ENCODE results near the gene ORC2.
"Not testable (repeated sequence)": the region's sequence is repeated elsewhere in the genome, so short reads cannot be mapped to it uniquely, and the experiment has no call there.

The ORC2 gene

DNA sequence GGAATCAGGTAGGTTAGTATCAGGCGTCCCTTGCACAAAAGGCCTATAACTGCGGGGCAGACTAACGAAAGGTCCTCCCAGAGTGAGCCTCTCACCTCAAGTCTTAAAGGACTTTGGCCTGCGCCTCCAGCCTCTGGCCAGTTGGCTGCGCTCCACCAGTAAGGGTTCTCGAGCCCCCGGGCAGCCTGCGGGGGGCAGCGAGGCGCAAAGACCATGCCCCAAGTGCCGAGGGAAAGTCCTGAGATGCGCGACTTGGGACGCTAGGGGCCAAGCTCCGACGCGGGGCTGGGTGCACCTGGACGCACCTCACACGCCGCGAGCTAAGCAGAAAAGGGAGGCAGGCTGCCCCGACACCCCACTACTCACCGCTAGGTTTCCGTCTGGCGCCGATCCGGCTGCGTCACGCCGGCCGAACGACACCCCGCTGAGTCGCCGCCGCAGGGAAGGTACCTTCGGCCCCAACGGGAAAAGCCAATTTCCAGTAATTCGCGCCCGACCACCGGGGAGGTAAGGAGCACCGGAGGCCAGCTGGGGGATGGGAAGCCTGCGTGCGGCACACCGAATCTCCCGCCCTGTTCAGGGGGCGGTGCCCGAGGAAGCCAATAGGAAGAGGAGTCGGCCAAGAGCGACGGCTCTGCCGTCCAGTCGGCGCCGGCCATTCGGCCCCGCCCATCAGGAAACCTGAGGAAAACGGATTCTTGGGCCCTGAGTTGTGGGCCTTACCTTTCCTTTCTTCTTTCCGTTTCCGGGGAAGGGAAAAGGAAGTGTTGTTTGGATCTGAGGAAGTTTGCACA is at the start of gene ORC2:
Gene ORC2, minus strand, starts transcription at position 537 of the 794 bp plus-strand sequence. CDS start 5,537 bp downstream, outside the sequence.
- DNase-seq (ENCODE audit: low spot score): peak; percentile 92

GRCh38 chr2:201008296-201008829 is 44.9 kb upstream of the ORC2 start:
- no peak for DNase-seq (ENCODE audit: low spot score)

GRCh38 chr2:201007584-201007998 is 44.1 kb upstream of the ORC2 start:
- peak; percentile 16 for DNase-seq (ENCODE audit: low spot score)

- no peak for DNase-seq (ENCODE audit: low spot score)
These were observed 43.2 kb upstream of the ORC2 start for GRCh38 chr2:201006704-201007103.

DNA sequence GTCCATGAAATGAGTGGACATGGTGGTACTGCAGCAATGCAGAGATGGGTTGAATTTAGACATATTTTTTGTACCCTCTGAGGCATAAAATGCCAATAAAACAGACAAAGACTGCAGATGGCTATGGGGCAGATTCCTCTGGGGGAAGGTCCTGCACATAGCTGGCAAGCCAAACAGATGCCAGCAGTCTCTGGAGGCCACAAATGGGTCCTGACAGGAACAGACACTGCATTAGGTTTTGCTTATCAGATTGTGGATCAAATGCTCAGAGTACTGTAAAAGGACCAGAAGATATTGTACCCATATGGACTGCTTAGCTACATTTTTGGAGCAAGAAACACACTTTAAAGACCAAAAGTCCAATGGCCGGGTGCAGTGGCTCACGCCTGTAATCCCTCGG is 40.9 kb upstream of the ORC2 start:
- DNase-seq (ENCODE audit: low spot score): no peak

DNA sequence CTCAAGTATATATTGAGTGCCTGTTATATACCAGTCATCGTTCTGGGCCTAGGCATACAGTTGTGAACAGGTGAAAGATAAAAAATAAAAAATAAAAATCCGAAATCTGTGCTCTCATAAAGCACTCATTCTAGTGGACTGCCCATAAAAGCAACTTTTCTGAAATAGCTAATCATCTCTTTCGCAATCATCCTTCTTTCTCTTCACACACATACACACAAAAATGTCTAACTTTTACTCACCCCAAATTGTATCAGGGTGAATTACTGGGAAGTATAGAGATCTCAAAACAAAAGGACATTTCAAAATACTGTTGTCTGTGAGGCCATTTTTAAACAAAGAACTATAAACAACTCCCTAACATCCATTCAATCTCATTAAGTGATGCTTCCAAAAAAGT is 29.6 kb upstream of the ORC2 start:
- DNase-seq (ENCODE audit: low spot score): no peak

DNA sequence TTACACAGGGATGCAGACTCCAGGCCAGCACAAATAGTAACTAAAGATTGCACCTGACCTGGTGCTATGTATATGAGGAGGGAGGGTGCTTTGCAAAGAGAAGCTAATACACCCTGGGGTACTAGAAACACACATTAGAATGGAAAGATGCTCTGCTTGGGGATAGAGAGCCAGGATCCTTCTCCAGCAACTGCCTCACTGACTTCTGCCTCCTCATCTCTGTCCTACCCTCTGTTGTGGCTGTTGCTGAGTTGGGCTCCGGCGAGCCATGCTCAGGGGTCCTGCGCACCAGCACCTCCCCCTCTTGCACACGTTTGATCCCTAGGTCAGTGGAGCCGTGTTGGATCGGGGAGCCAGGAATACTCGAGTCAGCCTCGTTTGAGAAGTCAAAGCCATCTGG is 23.7 kb upstream of the ORC2 start:
- DNase-seq (ENCODE audit: low spot score): no peak

- DNase-seq (ENCODE audit: low spot score): no peak
These were observed 22.3 kb upstream of the ORC2 start for GRCh38 chr2:200985799-200986198.

DNA sequence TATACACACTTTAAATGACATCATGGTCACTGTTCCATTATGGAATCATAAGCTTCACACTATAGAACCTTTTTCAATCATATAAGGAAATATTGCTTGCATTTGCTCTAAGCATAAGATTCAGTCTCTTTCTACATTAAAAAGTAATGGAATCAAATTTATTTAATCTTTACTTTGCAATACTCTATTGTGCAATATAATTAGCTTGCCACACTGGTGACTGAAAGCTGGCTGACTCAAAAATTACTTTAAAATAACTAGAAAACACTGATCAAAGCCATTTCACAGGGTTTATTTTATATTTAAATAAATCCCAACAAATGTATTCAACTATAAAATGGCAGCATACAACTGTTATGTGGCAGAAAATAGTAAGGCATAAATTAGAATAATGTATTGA is 13.2 kb upstream of the ORC2 start:
- no peak for DNase-seq (ENCODE audit: low spot score)

- DNase-seq (ENCODE audit: low spot score): no peak
These were observed 12.2 kb upstream of the ORC2 start for GRCh38 chr2:200975672-200976071.

DNA sequence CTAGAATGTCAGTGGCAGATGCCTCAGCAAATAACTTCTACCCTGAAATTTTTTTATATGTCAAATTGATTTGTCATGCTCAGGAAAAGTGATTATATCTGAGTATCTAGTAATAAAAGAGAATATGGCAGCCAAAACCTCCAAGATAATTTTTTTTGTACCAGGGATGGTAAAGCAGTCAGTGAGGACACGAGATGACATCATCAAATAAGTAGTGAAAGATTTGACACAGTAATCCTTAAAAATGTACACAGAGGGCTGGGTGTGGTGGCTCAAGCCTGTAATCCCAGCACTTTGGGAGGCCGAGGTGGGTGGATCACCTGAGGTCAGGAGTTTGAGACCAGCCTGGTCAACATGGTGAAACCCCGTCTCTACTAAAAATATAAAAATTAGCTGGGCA is 6.6 kb upstream of the ORC2 start:
- DNase-seq (ENCODE audit: low spot score): not testable (repeated sequence)

- DNase-seq (ENCODE audit: low spot score): no peak
These were observed 5.3 kb upstream of the ORC2 start for GRCh38 chr2:200968735-200969134.

DNA sequence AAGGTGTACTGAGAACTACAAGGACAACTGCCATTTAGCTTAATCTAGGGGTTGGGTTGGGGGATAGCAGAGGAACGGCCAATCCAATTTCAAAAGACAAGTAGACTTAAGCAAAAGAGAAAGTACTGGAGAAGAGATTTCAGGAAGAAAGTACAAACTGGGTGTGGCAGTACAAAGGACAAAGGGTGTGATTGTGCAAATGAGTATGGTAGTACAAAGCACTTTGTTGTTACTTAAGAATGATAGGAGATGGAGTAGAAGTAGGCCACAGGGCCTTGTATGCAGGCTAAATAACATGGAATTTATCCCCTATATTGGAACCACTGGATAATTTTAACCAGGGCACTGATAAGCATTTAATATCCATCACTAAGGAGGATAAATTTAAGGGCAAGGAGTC is 4.7 kb upstream of the ORC2 start:
- peak; percentile 49 for DNase-seq (ENCODE audit: low spot score)

GRCh38 chr2:200966770-200967169 is 3.3 kb upstream of the ORC2 start:
- no peak for DNase-seq (ENCODE audit: low spot score)

DNA sequence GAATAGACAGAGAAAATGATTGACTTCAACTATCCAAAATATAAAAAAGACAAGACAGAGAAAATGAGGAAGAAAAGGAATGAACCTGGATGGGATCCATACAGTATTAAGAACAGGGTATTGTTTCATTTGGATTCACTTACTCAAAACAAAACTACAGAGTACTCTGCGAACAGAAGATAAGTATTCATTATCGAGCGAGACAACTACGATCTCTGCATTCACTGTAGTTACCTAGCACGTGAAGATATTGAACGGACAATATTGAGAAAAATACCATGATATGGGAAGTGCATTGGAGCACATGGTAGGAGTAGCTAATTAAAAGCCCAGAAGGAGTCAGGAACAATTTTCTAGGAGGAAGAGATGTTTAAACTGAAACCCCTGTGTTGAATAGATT is 1.0 kb upstream of the ORC2 start:
- no peak for DNase-seq (ENCODE audit: low spot score)

GRCh38 chr2:200963918-200964252 is 425 bp upstream of the ORC2 start:
- not testable (repeated sequence) for DNase-seq (ENCODE audit: low spot score)

DNA sequence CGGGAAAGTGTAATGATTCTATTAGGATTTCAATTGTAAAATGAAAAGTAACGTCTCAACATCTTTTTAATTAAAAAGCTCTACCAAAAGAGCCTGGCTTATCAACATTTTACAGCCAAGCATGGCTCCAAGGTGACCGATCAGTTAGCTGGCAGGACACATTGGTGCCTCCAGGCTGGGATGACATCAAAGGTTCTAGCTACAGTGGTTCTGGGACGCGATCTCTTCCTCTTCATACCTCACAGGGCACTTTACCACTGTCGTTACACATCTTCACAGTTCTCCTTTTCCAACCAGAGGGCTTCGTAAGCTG is 693 bp downstream of the ORC2 start:
- no peak for DNase-seq (ENCODE audit: low spot score)

DNA sequence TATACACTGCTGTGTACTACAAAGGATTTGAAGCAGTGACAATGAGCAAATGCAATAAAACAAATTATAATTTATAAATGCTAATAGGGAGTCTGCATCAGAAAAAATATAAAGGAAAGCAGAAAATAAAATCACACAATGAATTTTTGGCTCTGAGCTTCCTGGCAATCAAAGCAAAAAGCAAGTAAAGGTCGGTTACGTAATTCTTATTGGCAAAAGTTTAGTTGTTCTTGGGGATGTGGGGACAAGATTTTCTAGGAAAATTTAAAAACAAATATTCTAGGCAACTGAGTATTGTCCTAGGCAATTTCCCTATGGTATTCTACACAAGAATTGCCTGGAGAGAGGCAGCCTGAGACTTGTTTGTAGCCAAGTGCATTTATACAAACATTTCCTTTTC is 1.8 kb downstream of the ORC2 start:
- DNase-seq (ENCODE audit: low spot score): no peak

DNA sequence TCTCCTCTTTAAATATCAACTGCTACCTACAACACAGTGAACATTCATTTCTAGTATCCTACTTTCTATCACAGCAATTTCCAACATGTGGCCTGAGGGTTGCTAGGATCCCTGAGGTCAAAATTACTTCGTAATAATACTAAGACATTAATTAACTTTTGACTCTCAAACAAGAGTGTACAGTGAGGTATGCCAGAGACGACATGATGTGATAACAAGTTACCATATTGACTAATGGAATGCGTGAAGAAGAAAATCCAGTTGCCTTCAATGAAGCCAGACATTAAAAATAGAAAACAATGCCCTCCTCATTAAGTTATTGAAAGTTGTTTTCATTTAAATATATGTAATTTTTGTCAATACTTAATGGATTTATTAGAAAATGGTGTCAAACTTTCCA is 13.1 kb downstream of the ORC2 start:
- DNase-seq (ENCODE audit: low spot score): no peak

DNA sequence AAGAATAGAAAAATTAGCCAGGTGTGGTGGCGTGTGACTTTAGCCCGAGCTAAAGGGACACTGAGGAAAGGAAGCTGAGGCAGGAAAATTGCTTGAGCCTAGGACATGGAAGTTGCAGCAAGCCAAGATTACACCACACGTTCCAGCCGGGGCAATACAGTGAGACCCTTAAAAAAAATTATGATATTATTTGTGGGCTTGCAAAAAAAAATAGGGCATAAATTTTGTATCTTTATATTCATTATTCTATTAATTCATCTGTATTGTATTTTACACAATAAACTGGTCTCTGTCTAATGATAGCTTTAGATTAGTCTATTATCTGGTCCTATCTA is 18.1 kb downstream of the ORC2 start:
- no peak for DNase-seq (ENCODE audit: low spot score)

- DNase-seq (ENCODE audit: low spot score): no peak
These were observed 18.7 kb downstream of the ORC2 start for GRCh38 chr2:200944467-200945394.

DNA sequence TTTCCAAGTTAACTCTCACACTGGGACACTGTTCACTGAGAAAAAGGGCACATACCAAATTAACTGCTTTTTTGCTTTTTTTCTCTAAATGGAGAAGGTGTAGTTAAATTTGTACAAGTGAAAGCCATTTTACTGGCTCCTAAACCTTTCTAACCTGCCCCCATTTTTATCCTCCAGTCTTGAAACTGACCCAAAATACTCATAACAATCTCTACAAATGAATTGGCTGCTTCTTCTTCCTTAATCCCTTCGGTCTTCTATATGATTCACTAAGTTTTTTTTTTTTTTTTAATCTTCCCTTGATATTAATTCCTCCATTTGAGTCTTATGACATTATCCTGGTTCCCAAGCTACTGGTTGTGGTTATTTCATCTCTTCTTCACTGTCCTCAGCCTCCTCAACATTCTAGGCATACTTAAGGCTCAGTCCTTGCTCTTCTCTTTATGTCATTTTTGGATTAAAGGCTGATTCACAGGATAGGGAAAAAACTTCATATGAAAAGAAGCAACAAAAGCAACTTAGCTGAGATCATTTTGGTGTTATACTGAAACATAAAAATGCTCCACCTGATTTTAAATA is 19.8 kb downstream of the ORC2 start:
- no peak for DNase-seq (ENCODE audit: low spot score)

DNA sequence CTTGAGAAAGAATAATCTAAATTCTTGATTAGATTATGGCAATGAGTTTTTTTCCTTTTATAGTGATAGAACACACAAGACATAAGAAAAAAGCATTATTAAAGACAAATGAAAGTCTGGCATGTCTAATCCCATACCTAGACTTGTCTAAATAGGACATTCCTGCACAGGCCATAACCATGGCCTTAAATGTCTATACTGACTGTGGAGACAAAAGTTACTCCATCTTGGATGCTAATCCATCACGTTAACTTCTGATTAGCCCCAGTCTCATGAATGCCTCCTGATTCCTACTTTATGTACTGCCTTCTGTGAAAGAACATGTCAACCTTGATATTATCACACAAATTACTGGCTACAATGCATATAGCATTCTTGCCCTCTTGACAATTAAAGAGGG is 23.6 kb downstream of the ORC2 start:
- DNase-seq (ENCODE audit: low spot score): no peak

Measured in globus pallidus (tissue), 1 donor.